ENCODE measurements around the gene SYNJ2. TPM values are rescaled to one million over a fixed set of nuclear protein-coding genes. Genes with fewer than 3 reads are reported as not detected.

SYNJ2 gene
- total and polyA plus RNA-seq, 3 donors from 2014 or later, result 5.8 to 17.7 (median 7.6) TPM

- H3K9me3 ChIP-seq, result no peaks in the 10 kb centered on the region
- H3K4me3 ChIP-seq, result no peak overlapping the region
- no peak overlapping the region for H3K27ac ChIP-seq
- H3K36me3 ChIP-seq (ENCODE audit: low read depth, missing control alignments), result no peaks in the 10 kb centered on the region
- peaks cover 30% of the 10 kb centered on the region for H3K4me1 ChIP-seq
- DNase-seq, result no peak
- intact Hi-C loops (cut with DNase I; ENCODE audit: low total_unique reads), result no loop called here
- no peak for TF ChIP-seq POLR2A (IDR thresholded peaks at IDR 0.05)
- TF ChIP-seq CTCF (IDR thresholded peaks at IDR 0.05), result no peak
- 81 to 89% methylated on average over 10 of the region's 10 CpGs for WGBS, 2 donors
- no peaks in the 10 kb centered on the region for H3K27me3 ChIP-seq
Measured at GRCh38 chr6:158037771-158038170, 56.1 kb downstream of the SYNJ2 start.

GRCh38 chr6:158038291-158039177 is 56.9 kb downstream of the SYNJ2 start:
- WGBS, 2 donors, result 93 to 95% methylated on average over 7 to 21 of the region's 21 CpGs
- Histone ChIP-seq H3K36me3 (ENCODE audit: low read depth, missing control alignments) (no peaks in the 10 kb centered on the region), H3K27ac (no peak overlapping the region), H3K9me3 (no peaks in the 10 kb centered on the region), H3K4me1 (peaks cover 37% of the 10 kb centered on the region), H3K4me3 (no peak overlapping the region), H3K27me3 (no peaks in the 10 kb centered on the region)
- intact Hi-C loops (cut with DNase I; ENCODE audit: low total_unique reads), result no loop called here
- no peak for TF ChIP-seq POLR2A (IDR thresholded peaks at IDR 0.05)
- no peak for TF ChIP-seq CTCF (IDR thresholded peaks at IDR 0.05)
- no peak for DNase-seq

GRCh38 chr6:158039178-158039557 is 57.5 kb downstream of the SYNJ2 start:
- H3K4me3 ChIP-seq, result no peak overlapping the region
- intact Hi-C loops (cut with DNase I; ENCODE audit: low total_unique reads), result no loop called here
- no peak for DNase-seq
- no peaks in the 10 kb centered on the region for H3K27me3 ChIP-seq
- peaks cover 44% of the 10 kb centered on the region for H3K4me1 ChIP-seq
- no peaks in the 10 kb centered on the region for H3K9me3 ChIP-seq
- H3K27ac ChIP-seq, result no peak overlapping the region
- H3K36me3 ChIP-seq (ENCODE audit: low read depth, missing control alignments), result no peaks in the 10 kb centered on the region
- WGBS, 2 donors, result 92% methylated on average over 8 to 9 of the region's 9 CpGs
- TF ChIP-seq CTCF (IDR thresholded peaks at IDR 0.05) (no peak), POLR2A (IDR thresholded peaks at IDR 0.05) (no peak)

GRCh38 chr6:158039571-158040050 is 57.9 kb downstream of the SYNJ2 start:
- intact Hi-C loops (cut with DNase I; ENCODE audit: low total_unique reads), result no loop called here
- no peak for DNase-seq
- TF ChIP-seq CTCF (IDR thresholded peaks at IDR 0.05) (no peak), POLR2A (IDR thresholded peaks at IDR 0.05) (no peak)
- 82 to 91% methylated on average over 8 to 17 of the region's 17 CpGs for WGBS, 2 donors
- Histone ChIP-seq H3K4me1 (peaks cover 44% of the 10 kb centered on the region), H3K27me3 (no peaks in the 10 kb centered on the region), H3K36me3 (ENCODE audit: low read depth, missing control alignments) (no peaks in the 10 kb centered on the region), H3K9me3 (no peaks in the 10 kb centered on the region), H3K4me3 (no peak overlapping the region), H3K27ac (no peak overlapping the region)
